ENCODE measurements around the gene GPSM3. TPM values are rescaled to one million over a fixed set of nuclear protein-coding genes. Genes with fewer than 3 reads are reported as not detected.

Gene GPSM3
- total RNA-seq, 1 experiment from 2014 or later, result 5.4 TPM

DNA sequence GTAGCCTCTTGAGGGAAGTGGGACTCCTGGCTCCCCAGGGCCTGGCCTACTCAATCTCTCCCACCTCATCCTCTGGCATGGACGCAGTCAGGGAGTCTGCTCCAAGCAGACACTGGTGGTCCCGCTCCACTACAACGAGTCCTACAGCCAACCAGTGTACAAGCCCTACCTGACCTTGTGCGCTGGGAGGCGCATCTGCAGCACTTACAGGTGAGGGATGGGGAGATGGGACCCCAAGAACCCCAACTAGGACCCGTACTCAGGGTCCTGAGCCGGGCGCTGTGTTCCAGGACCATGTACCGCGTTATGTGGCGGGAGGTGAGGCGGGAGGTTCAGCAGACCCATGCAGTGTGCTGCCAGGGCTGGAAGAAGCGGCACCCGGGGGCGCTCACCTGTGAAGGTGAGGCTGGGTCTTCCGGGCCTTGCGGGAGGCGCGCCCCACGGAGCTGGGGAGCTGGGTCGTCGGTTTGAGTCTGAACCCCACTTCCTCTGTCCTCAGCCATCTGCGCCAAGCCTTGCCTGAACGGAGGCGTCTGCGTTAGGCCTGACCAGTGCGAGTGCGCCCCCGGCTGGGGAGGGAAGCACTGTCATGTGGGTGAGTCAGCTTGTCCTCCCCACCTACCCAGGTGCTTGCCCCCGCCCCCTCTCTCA, 25.9 kb downstream of the GPSM3 start:
- in situ Hi-C loops (cut with HindIII; ENCODE audit: low pct_unique_long_range_greater_than_20kb, low sequenced_read_pairs), result no loop called here
- DNase-seq (ENCODE audit: low read depth, low spot score), result no peak

DNA sequence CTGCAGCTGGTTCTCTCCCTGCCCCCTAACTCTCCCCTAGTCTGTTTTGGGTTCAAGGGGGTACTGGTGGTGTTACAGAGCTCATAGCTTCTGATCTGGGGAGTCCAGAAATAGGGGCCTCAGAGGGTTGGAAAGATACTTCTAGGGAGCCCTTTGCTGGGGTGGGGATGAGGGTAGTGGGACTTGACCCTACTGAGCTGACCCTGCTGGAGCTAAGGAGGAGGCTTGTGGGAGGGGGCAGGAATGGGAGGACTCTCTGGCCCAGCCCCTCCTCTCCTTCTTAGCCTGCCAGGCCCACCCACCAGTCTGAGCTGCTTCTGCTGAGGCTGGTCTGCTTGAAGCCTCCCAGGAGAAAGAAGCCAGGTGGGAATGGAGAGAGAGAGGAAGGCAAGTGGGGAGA, 28.1 kb downstream of the GPSM3 start, which contains the start of gene EGFL8:
Gene EGFL8, plus strand, starts transcription at position 301 of the 400 bp plus-strand sequence. CDS start 1,571 bp downstream, outside the sequence.
- peak; percentile 21 for DNase-seq (ENCODE audit: low read depth, low spot score)

DNA sequence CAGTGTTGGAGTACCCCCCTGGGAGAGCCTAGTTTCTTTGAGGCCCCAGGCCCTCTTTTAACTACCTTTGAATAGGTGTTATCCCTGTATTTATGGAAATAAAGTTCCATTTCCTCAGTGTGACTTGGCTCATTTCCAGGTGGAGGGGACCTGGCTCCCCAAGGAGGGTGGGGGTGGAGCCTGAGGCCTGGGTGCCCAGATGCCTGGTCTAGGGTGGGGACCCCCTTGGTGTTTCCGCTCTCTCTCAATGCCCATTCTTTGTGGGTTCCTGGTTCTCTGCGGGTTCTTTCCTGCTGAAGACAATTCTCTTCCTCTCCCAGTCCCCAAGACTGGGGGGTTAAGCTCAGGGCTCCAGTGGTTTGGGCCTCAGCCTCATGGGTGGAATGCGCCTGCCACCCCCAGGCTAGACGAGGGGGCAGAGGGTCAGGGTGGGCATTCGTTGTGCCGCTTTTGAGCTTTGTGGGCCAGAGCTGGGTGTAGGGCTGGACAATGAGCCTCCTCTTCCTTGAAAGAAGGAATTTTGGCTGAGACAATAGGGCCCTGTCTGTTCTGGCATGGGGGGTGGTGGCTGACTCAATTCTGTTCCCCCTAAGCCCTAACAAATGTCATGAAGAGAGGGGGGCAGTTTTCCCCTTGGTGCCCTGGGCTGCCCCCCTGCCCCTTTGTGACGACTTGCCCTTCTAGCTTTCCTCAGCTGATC, 28.7 kb downstream of the GPSM3 start:
- in situ Hi-C loops (cut with HindIII; ENCODE audit: low pct_unique_long_range_greater_than_20kb, low sequenced_read_pairs), result no loop called here
- peak; percentile 91 for DNase-seq (ENCODE audit: low read depth, low spot score)

More for the DNA sequence above, 28.1 kb downstream of the GPSM3 start, which contains the start of gene EGFL8:
- in situ Hi-C loops (cut with HindIII; ENCODE audit: low pct_unique_long_range_greater_than_20kb, low sequenced_read_pairs), result no loop called here

DNA sequence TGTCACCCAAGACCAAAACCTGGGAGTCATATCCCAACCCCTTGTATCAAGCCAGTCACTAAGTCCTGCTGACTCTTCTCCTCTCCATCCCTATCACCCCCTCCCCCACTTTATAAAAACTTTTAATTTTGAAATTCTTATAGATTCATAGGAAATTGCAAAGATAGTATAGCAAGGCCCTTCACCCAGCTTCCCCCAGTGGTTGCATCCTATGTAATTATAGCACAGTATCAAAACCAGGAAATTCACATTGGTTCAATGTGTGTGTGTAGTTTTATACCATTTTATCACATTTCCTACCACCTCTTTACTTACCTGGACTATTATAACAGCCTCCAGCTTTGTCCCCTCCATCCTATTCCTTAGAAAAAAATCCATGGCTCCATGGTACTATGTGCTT, 34.4 kb downstream of the GPSM3 start:
- DNase-seq (ENCODE audit: low read depth, low spot score), result no peak
- in situ Hi-C loops (cut with HindIII; ENCODE audit: low pct_unique_long_range_greater_than_20kb, low sequenced_read_pairs), result no loop called here

DNA sequence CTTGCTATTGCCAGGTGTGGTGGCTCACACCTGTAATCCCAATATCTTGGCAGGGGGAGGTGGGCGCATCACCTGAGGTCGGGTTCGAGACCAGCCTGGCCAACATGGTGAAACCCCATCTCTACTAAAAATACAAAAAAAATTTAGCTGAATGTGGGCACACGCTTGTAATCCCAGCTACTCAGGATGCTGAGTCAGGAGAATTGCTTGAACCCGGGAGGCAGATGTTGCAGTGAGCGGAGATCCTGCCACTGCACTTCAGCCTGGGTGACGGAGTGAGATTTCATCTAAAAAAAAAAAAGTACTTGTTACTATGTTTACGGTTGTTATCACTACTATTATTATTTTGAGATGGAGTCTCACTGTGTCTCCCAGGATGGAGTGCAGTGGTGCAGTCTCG, 35.6 kb downstream of the GPSM3 start:
- in situ Hi-C loops (cut with HindIII; ENCODE audit: low pct_unique_long_range_greater_than_20kb, low sequenced_read_pairs), result no loop called here
- no peak for DNase-seq (ENCODE audit: low read depth, low spot score)

DNA sequence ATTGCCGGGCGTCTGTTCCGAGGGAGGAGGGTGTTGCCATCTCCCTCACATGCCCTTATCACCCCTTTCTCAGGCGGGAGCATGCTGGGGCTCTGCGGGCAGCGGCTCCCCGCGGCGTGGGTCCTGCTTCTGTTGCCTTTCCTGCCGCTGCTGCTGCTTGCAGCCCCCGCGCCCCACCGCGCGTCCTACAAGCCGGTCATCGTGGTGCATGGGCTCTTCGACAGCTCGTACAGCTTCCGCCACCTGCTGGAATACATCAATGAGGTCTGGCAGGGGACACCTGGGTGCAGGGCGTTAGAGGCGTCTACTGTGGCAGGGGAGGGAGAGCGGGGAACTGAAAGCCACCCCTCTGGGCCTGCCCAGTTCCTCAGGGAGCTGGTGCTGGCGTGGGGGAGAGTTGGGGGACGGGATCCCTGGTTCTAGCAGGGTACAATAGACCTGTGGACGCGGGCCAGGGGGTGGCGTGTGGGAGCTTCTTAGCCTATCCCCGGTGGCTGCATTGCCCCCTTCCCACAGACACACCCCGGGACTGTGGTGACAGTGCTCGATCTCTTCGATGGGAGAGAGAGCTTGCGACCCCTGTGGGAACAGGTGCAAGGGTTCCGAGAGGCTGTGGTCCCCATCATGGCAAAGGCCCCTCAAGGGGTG, 37.8 kb downstream of the GPSM3 start:
- in situ Hi-C loops (cut with HindIII; ENCODE audit: low pct_unique_long_range_greater_than_20kb, low sequenced_read_pairs), result no loop called here
- DNase-seq (ENCODE audit: low read depth, low spot score), result peak; percentile 64

DNA sequence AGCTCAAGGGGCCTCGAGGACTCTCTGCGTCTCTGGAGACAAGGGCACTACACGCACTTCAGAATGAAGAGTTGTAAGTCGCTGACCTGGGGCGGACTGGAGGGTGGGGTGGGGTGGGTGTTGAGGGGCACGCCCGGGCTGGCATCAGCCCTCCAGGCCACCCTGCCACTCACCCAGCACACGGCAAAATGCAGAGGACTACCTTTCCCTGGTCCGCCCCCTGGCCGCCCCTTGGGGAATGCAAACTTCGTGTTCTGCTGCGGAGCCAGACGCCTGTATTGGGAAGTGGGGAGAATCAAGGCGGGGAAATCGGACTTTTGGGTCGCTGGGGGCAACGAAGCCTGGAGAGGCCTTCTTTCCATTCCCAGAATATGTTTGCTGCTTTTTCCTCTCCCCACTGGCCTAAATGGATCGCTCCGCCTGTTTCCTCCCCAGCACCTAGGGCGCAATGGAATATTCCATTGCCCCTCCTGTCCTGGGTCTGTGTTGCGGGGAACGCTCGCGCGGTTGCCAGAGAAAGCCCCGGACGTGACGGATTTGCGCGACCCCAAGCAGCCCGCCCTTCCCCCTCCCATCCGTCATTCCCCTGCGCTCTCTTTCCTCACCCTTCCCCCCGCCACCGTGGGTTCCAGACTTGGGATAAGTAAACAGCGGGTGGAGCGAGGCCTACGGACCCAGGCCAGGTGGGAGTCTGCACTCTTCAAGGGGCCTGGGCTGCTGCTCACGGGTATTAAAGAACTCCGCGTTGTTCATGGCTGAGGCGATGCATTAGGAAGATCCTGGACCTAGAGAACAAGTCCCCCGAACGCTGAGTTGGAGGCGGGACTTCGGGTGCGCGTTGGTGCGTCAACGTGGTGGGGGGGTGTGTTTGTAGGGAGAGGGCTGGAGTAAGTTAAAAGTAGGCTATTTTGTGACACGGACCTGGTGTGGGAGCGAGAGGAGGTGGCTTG, 38.6 kb downstream of the GPSM3 start, which contains the start of gene PPT2:
Gene PPT2, plus strand, starts transcription at position 578 of the 950 bp plus-strand sequence. CDS start 454 bp downstream, outside the sequence.
- in situ Hi-C loops (cut with HindIII; ENCODE audit: low pct_unique_long_range_greater_than_20kb, low sequenced_read_pairs), result no loop called here
- DNase-seq (ENCODE audit: low read depth, low spot score), result peak; percentile 93

DNA sequence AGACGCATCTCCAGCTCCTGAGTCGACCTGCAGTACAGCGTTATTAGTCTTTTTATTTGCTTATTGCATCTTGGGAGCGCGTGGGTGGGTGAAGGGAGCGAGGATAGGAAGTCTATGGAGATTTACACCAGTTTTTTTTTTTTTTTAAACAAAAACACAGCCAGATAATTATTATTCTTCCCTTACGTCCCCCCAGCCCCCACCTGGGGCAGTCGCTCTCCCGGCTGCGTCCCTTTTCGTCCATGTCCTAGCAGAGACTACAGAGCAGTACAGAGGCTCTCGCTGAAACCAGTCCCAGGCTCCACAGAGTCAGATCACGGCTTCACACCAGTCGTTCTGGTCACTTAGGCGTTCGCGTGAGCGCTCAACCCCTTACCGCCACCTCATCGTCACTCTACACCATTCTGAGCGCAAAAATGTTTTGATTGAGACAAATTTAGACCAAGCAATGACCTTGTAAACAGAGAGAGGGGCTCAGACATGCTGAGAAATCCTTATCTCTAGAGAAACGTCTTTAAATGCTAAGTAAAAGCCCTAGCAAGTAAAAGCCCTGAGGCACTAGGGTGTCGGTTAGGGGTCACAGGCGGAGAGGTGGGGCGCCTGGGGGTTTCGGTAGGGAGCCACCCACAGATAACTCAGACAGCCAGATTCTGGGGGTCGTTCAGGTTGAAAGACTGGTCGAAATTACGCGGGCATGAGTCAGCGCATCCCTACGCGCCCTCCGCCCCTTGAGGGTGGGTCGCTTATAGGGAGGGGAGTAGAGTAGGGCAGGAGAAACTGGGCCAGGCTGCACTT, 39.5 kb downstream of the GPSM3 start:
- in situ Hi-C loops (cut with HindIII; ENCODE audit: low pct_unique_long_range_greater_than_20kb, low sequenced_read_pairs), result no loop called here
- DNase-seq (ENCODE audit: low read depth, low spot score), result no peak

DNA sequence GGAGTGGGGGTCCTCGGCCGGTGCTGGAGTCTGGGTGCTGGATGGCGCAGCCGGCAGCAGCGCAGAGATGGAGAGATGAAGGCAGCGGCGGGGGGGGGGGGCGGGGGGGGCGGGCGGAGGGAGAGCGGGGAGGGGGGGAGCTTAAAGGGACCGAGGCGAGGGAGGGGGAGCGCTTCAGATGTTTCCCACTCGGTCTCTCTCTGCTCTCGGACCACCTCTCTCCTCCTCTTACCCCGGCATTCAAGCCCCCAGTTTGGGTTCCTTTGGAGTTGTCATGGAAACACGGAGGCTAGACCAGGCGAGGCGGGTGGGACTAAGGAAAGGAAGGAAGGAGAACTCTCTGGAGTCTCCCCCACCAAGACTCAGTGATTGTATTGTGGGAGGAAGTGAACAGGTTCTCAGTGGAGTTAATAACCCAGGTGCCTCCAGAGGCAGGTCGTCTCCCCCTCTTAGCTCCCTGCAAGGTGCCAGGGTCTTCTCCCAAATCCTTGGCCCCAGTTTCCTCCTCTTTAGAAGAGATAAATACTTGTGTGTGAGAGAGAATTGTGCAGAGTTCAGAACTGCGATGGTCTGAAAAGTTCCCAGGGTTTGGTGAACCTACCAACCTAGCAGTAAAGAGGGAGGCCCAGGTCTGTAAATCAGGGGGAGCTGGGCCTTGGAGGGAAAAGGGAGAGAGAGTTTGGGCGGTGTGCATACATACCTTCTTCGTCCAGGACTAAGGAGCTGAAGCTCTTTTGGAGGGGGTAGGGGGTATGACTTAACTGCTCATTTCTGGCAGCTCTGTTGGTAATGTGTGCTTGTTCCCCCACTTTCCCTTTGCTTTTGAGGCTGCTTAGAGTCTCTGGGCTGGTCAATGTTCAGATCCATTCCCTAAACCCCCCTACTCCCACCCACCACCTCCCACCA, 40.3 kb downstream of the GPSM3 start, which contains the start of gene PRRT1:
Gene PRRT1, minus strand, starts transcription at position 77 of the 906 bp plus-strand sequence. CDS start 112 bp downstream, outside the sequence.
- in situ Hi-C loops (cut with HindIII; ENCODE audit: low pct_unique_long_range_greater_than_20kb, low sequenced_read_pairs), result no loop called here

DNA sequence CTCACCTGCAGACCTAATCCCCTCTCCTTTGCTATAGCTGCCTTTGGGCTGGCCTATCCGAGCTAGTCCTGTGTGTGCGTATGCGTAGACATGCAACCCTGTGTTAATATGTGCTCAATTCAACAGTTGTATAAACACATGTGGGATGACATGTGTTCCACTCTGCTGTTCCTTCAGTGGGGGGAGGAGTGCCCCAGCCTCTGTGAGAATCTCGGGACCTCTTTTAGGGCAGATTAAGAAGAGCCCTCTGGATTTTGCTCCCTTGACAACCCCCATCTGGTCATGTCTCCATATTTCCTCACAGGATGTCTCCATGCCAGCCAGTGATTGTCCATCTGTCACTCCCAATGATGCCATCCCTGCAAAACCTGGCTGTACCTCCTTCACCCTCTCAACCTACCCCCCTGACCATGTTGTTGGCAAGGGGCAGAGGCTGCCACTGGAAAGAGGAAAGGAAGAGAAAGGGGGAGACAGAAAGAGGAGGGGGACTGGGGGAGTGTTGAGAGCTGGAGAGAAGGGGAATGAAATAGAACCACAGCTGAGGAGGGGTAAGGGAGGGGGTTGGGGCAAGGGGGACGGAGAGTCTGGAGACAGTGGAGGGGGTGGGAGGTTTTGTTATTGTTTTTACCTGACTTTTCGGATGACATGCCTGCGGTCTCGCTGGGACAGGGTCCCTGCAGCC, 41.1 kb downstream of the GPSM3 start:
- in situ Hi-C loops (cut with HindIII; ENCODE audit: low pct_unique_long_range_greater_than_20kb, low sequenced_read_pairs), result no loop called here
- DNase-seq (ENCODE audit: low read depth, low spot score), result no peak

More for the DNA sequence above, 40.3 kb downstream of the GPSM3 start, which contains the start of gene PRRT1:
- no peak for DNase-seq (ENCODE audit: low read depth, low spot score)

DNA sequence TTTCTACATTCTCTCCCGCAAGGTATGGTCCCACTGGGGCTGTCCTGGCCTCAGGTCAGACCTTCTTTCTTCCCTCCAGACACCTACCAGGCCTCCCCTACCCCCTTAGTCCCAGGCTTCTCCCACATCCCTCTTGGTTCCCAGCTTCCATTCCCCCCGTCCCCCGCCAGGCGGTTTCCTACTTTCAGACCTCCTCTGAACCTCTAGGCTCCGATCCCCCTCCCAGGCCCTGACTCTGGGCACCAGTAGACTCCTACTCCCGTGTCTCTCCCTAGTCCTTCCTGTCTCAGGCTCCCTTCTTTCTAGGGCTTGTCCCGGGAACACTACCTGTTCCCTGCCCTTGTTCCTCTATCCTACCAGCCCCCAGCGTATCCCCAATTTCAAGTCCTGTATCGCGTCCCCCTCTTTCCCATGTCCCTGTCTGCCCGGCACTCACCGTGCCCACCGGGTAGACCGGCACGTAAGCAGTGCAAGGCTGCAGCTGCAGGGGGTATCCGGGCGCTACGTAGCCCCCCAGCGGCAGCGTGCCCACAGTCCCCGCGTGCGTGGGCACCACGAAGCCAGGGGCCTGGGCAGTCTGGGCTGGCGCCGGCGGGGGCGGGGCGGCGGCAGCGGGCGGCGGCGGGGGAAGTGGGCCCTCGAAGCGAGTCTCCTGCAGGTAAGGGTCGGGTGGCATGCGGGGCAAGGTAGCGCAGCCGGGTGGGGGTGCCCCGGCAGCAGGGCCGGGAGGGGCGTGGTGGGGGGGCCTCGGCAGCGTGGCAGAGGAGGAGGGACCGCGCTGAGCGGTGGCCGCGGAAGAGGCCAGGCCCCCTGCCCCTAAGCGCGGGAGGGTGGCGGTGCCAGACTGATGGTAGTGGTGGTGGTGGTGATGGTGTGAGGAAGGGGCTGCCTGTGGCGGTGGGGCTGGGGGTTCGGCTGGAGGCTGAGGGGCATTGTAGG, 42.2 kb downstream of the GPSM3 start:
- in situ Hi-C loops (cut with HindIII; ENCODE audit: low pct_unique_long_range_greater_than_20kb, low sequenced_read_pairs), result no loop called here

DNA sequence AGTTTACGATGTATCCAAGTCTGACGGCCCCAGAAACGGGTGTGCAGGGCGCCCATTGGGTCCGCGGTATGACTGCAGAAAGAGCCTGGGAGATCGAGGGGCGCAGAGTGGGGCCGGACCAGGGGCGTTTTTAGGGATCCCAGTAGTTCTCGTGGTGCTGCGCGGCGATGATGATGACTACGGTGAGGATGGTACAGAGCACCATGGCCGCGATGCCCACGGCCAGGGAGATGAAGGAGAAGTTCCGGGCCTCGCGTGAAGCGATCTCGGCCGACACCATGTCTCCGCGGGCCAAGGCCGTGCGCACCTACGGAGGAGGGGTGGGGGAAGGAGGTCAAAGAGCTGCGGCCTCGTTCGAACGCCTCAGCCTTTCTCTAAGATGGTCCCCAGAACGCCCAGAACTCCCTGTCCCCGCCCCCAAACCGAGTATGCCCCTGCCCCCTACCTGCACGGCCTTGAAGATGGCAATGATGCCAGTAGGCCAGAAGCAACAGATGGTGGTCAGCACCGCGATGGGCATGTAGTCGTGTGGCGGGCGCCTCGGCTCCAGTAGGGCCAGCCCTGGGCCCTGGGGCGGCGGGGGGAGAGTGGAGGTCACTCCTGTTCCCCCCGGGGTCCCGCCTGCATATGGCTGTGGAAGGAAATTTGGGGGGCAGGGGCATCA, 43.2 kb downstream of the GPSM3 start:
- in situ Hi-C loops (cut with HindIII; ENCODE audit: low pct_unique_long_range_greater_than_20kb, low sequenced_read_pairs), result no loop called here

More for the DNA sequence above, 42.2 kb downstream of the GPSM3 start:
- DNase-seq (ENCODE audit: low read depth, low spot score), result no peak

DNA sequence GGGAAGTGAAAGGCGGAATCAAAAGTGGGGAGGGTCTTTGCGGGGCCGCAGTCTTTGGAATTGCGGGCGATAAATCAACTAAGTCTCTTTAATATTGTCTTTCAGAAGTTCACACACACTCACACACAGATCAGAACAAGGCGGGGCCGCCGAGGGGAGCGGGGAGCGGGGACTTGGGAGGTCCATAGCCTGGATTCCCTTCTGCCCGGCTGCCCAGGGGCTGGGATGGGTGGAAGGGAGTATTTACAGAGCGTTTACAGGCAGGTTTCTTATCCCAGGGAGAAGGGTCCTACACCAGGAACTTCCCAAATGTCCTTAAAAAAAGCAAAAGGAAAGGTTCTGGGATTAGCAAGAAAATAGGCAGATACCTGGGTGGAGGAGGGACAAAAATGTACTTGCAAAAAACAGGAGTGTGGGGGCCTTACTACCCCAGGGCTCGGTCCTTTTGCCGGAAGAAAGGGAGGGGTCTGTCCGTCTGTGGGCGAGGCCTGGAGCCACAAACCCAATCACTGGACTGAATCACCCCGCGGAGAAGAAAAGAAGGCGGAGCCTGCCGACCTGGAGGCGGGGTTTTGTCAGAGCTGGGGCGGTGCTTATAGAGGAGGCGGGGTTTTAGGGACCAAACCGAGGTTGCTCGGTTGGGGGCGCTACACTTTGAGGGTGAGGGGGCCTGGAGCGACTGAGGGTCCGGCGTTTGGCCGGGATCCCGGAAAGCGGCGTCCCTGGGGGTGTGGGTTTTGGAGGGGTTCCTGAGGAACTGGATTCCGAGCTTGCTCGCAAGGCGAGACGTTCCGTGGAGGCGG, 44.0 kb downstream of the GPSM3 start:
- no peak for DNase-seq (ENCODE audit: low read depth, low spot score)
- in situ Hi-C loops (cut with HindIII; ENCODE audit: low pct_unique_long_range_greater_than_20kb, low sequenced_read_pairs), result no loop called here

More for the DNA sequence above, 43.2 kb downstream of the GPSM3 start:
- DNase-seq (ENCODE audit: low read depth, low spot score), result no peak
